ENCODE measurements around the gene SMKR1.

Gene SMKR1

GRCh38 chr7:129456421-129456820 is 45.9 kb upstream of the SMKR1 start:
- no peak overlapping the region for H3K9ac ChIP-seq
- no peaks in the 10 kb centered on the region for H3K27me3 ChIP-seq (ENCODE audit: insufficient read depth, low read depth)
- H3K79me2 ChIP-seq (ENCODE audit: insufficient read depth, low read depth): no peaks in the 10 kb centered on the region
- peaks cover 21% of the 10 kb centered on the region for H3K4me1 ChIP-seq (ENCODE audit: low read depth, poor library complexity, severe bottlenecking)
- no peak overlapping the region for H3K4me2 ChIP-seq
- no peak overlapping the region for H2AFZ ChIP-seq (ENCODE audit: low read depth)
- no peak overlapping the region for H3K27ac ChIP-seq
- H3K4me3 ChIP-seq (IDR thresholded peaks at IDR 0.05; ENCODE audit: insufficient read depth, low read depth, low read length): no peak overlapping the region
- no peak for TF ChIP-seq CTCF (conservative IDR thresholded peaks at IDR 0.05; ENCODE audit: low read depth, low read length)
- no peaks in the 10 kb centered on the region for H4K20me1 ChIP-seq (ENCODE audit: insufficient read depth)
- no peaks in the 10 kb centered on the region for H3K36me3 ChIP-seq (ENCODE audit: insufficient read depth)

- H3K36me3 ChIP-seq (ENCODE audit: insufficient read depth): no peaks in the 10 kb centered on the region
- no peaks in the 10 kb centered on the region for H3K79me2 ChIP-seq (ENCODE audit: insufficient read depth, low read depth)
- H2AFZ ChIP-seq (ENCODE audit: low read depth): no peak overlapping the region
- H3K4me1 ChIP-seq (ENCODE audit: low read depth, poor library complexity, severe bottlenecking): peaks cover 21% of the 10 kb centered on the region
- no peaks in the 10 kb centered on the region for H4K20me1 ChIP-seq (ENCODE audit: insufficient read depth)
- H3K4me3 ChIP-seq (IDR thresholded peaks at IDR 0.05; ENCODE audit: insufficient read depth, low read depth, low read length): no peak overlapping the region
- H3K27ac ChIP-seq: no peak overlapping the region
- no peak for TF ChIP-seq CTCF (conservative IDR thresholded peaks at IDR 0.05; ENCODE audit: low read depth, low read length)
- H3K4me2 ChIP-seq: no peak overlapping the region
- H3K9ac ChIP-seq: no peak overlapping the region
- no peaks in the 10 kb centered on the region for H3K27me3 ChIP-seq (ENCODE audit: insufficient read depth, low read depth)
Observed at GRCh38 chr7:129457101-129457500, 45.2 kb upstream of the SMKR1 start.

GRCh38 chr7:129458171-129458570 is 44.2 kb upstream of the SMKR1 start:
- Histone ChIP-seq H3K79me2 (ENCODE audit: insufficient read depth, low read depth) (no peaks in the 10 kb centered on the region), H3K27me3 (ENCODE audit: insufficient read depth, low read depth) (no peaks in the 10 kb centered on the region), H4K20me1 (ENCODE audit: insufficient read depth) (no peaks in the 10 kb centered on the region), H3K4me2 (no peak overlapping the region), H2AFZ (ENCODE audit: low read depth) (no peak overlapping the region), H3K4me1 (ENCODE audit: low read depth, poor library complexity, severe bottlenecking) (peaks cover 16% of the 10 kb centered on the region), H3K9ac (no peak overlapping the region), H3K4me3 (IDR thresholded peaks at IDR 0.05; ENCODE audit: insufficient read depth, low read depth, low read length) (no peak overlapping the region), H3K27ac (no peak overlapping the region), H3K36me3 (ENCODE audit: insufficient read depth) (no peaks in the 10 kb centered on the region)
- TF ChIP-seq CTCF (conservative IDR thresholded peaks at IDR 0.05; ENCODE audit: low read depth, low read length): no peak

GRCh38 chr7:129461809-129462208 is 40.5 kb upstream of the SMKR1 start:
- Histone ChIP-seq H3K79me2 (ENCODE audit: insufficient read depth, low read depth) (no peaks in the 10 kb centered on the region), H4K20me1 (ENCODE audit: insufficient read depth) (no peaks in the 10 kb centered on the region), H3K27me3 (ENCODE audit: insufficient read depth, low read depth) (no peaks in the 10 kb centered on the region), H2AFZ (ENCODE audit: low read depth) (no peak overlapping the region), H3K27ac (no peak overlapping the region), H3K4me3 (IDR thresholded peaks at IDR 0.05; ENCODE audit: insufficient read depth, low read depth, low read length) (no peak overlapping the region), H3K4me1 (ENCODE audit: low read depth, poor library complexity, severe bottlenecking) (no peaks in the 10 kb centered on the region), H3K9ac (no peak overlapping the region), H3K36me3 (ENCODE audit: insufficient read depth) (no peaks in the 10 kb centered on the region), H3K4me2 (no peak overlapping the region)
- no peak for TF ChIP-seq CTCF (conservative IDR thresholded peaks at IDR 0.05; ENCODE audit: low read depth, low read length)
